ENCODE data around the gene PIWIL4.

PIWIL4 gene

DNA sequence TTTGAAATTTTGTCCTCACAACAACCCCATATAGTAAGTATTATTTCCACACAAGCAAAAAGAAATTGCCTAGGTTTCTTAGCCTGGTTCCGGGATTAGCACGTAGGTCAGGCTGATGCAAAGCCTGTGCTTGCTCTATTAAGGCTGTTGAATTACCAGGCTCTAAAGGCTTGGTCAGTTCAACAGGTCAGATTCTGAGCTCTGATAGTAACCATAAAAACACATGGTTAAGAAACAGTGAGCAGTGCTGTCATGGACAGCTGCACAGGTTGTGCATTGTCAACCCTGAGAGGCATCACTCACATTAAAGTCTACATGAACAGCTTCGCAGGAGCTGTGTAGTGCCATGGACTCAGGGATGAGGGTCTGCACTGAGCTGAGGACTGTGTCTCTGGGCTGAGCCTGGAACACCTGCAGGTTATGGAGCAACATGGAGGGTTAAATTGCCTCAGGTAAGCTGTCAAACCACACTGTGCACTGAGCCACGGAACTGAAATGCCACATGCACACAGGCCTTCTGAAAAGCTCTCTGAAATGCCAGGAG lies 98.0 kb downstream of the PIWIL4 start:
- POLR2A ChIA-PET = no interaction called here
- CTCF ChIA-PET = interaction anchor here (0.5 kb wide), 1 partner anchor 78 kb away, joined by 6 read pairs; no protein-coding TSS in a partner anchor
- TF ChIP-seq CTBP1 (IDR thresholded peaks at IDR 0.05; ENCODE audit: borderline replicate concordance) = no peak
- TF ChIP-seq ELF4 (IDR thresholded peaks at IDR 0.05) = no peak
- TF ChIP-seq NFRKB (IDR thresholded peaks at IDR 0.05) = no peak
- no peak for TF ChIP-seq ZNF384 (IDR thresholded peaks at IDR 0.05)
- no peak for TF ChIP-seq FOXA1 (IDR thresholded peaks at IDR 0.05)
- TF ChIP-seq L3MBTL2 (conservative IDR thresholded peaks at IDR 0.05) = no peak
- TF ChIP-seq SP1 (IDR thresholded peaks at IDR 0.05) = no peak
- TF ChIP-seq SUZ12 (IDR thresholded peaks at IDR 0.05) = no peak
- TF ChIP-seq FOXM1 (IDR thresholded peaks at IDR 0.05; ENCODE audit: borderline replicate concordance) = no peak
- TF ChIP-seq BHLHE40 (IDR thresholded peaks at IDR 0.05; ENCODE audit: borderline replicate concordance) = no peak
- TF ChIP-seq ARNT (IDR thresholded peaks at IDR 0.05) = no peak
- TF ChIP-seq, protein P1, sequence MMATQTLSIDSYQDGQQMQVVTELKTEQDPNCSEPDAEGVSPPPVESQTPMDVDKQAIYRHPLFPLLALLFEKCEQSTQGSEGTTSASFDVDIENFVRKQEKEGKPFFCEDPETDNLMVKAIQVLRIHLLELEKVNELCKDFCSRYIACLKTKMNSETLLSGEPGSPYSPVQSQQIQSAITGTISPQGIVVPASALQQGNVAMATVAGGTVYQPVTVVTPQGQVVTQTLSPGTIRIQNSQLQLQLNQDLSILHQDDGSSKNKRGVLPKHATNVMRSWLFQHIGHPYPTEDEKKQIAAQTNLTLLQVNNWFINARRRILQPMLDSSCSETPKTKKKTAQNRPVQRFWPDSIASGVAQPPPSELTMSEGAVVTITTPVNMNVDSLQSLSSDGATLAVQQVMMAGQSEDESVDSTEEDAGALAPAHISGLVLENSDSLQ (IDR thresholded peaks at IDR 0.05) = no peak
- TF ChIP-seq FOXK2 (IDR thresholded peaks at IDR 0.05) = no peak
- no peak for DNase-seq (ENCODE audit: extremely low spot score)

DNA sequence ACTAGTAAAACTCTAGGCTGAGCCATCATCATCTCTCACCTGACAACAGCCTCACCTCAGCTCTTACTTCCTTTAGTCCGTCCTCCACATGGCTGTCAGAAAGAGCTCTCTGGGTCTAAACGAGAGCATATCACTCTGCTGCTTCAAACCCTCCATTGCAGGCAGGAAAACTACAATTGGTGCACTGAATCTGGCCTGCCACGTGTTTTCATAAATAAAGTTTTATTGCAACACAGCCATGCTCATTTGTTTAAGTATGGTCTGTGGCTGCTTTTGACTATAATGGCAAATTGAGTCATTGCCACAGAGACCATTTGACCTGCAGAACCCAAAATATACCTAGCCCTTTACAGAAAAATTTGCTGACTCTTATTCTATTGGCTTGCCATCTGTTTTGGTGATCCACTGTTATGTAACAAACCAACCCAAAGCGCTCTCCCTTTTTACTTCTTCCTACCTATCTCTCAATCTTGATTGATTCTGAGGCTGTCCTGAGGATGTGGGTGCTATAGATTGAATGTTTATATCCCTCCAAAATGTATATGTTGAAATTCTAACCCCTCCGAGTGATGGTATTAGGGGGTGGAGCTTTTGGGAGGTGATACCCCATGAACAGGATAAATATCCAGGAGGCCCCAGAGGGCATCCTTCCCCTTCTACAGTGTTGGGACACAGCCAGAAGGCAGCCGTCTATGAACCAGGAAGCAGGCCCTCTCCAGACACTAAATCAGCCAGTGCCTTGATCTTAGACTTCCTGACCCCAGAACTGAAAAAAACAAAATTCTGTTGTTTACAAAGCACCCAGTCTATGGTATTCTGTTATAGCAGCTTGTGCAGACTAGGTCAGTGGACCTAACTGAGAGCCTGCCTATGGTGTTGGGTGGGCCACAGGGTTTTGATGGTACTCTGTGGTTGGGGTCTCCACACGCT lies 99.9 kb downstream of the PIWIL4 start:
- TF ChIP-seq FOXK2 (IDR thresholded peaks at IDR 0.05) = no peak
- TF ChIP-seq FOXA1 (IDR thresholded peaks at IDR 0.05) = no peak
- TF ChIP-seq ARNT (IDR thresholded peaks at IDR 0.05) = no peak
- TF ChIP-seq FOXM1 (IDR thresholded peaks at IDR 0.05; ENCODE audit: borderline replicate concordance) = no peak
- no peak for TF ChIP-seq NFRKB (IDR thresholded peaks at IDR 0.05)
- no peak for TF ChIP-seq ZNF384 (IDR thresholded peaks at IDR 0.05)
- no peak for TF ChIP-seq L3MBTL2 (conservative IDR thresholded peaks at IDR 0.05)
- TF ChIP-seq SP1 (IDR thresholded peaks at IDR 0.05) = no peak
- no peak for TF ChIP-seq LEF1 (IDR thresholded peaks at IDR 0.05; ENCODE audit: borderline replicate concordance)
- no peak for TF ChIP-seq SUZ12 (IDR thresholded peaks at IDR 0.05)
- TF ChIP-seq BHLHE40 (IDR thresholded peaks at IDR 0.05; ENCODE audit: borderline replicate concordance) = no peak
- no peak for TF ChIP-seq ELF4 (IDR thresholded peaks at IDR 0.05)
- no peak for TF ChIP-seq CTBP1 (IDR thresholded peaks at IDR 0.05; ENCODE audit: borderline replicate concordance)
- TF ChIP-seq, protein P1 (IDR thresholded peaks at IDR 0.05) = no peak
- ChIA-PET CTCF (no interaction called here), POLR2A (no interaction called here)
- no peak for DNase-seq (ENCODE audit: extremely low spot score)

DNA sequence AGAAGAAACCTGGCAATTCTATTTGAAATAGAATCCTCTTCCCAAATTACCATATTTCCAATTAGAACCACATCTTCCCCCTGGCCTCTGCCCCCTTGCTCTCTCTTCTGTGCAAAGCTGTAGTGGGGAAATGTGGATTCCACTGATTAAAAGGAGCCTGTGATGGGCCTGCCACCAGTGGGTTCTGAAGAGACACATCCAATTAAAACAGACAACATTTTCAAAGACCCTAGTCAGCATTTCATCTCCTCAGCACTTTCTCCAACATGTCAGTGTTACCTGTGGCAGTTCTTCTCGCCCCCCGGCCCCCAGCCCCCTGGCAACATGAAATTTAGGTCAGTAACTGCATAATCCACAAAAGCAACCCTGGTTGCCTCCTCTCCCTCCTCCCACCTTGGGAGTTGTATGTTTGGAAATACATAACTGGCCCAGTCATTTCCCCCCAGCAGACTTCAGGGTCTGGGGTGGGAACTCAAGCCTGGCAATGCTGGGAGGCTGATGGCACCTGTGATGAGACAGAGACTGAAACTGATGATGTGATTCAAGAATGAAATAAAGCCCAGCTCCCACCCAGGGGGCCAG lies 101.1 kb downstream of the PIWIL4 start:
- no peak for TF ChIP-seq SP1 (IDR thresholded peaks at IDR 0.05)
- no peak for DNase-seq (ENCODE audit: extremely low spot score)
- ChIA-PET CTCF (no interaction called here), POLR2A (no interaction called here)

DNA sequence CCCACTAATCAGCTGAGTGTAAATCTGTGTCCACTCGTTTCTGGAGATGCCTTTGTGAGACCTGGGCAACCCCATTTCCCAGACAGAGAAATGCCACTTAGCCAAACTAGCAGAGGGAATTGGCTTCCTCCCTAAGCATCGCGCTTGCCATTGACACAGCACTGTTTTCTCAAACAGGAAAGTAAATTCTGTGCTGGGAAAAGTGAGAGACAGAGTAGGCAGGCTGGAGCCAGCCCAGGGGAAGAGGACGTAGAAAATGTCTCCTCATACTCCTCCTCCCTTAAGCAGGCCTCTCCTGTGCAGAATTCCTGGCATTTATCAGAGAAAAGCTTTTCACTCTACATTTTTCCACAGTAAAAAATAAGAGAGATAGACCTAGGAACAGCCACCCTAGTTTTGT lies 101.9 kb downstream of the PIWIL4 start:
- CTCF ChIA-PET = no interaction called here
- DNase-seq (ENCODE audit: extremely low spot score) = no peak
- no peak for TF ChIP-seq BHLHE40 (IDR thresholded peaks at IDR 0.05; ENCODE audit: borderline replicate concordance)
- TF ChIP-seq FOXM1 (IDR thresholded peaks at IDR 0.05; ENCODE audit: borderline replicate concordance) = no peak
- no peak for TF ChIP-seq TARDBP (IDR thresholded peaks at IDR 0.05)
- no peak for TF ChIP-seq SP1 (IDR thresholded peaks at IDR 0.05)
- TF ChIP-seq CTBP1 (IDR thresholded peaks at IDR 0.05; ENCODE audit: borderline replicate concordance) = no peak
- TF ChIP-seq FOXK2 (IDR thresholded peaks at IDR 0.05) = no peak
- TF ChIP-seq ELF4 (IDR thresholded peaks at IDR 0.05) = no peak
- TF ChIP-seq HDGF (IDR thresholded peaks at IDR 0.05; ENCODE audit: borderline replicate concordance) = no peak
- no peak for TF ChIP-seq L3MBTL2 (conservative IDR thresholded peaks at IDR 0.05)
- no peak for TF ChIP-seq LEF1 (IDR thresholded peaks at IDR 0.05; ENCODE audit: borderline replicate concordance)
- TF ChIP-seq, protein P1 (IDR thresholded peaks at IDR 0.05) = no peak
- no peak for TF ChIP-seq NFRKB (IDR thresholded peaks at IDR 0.05)
- no peak for TF ChIP-seq ARNT (IDR thresholded peaks at IDR 0.05)
- TF ChIP-seq FOXA1 (IDR thresholded peaks at IDR 0.05) = no peak
- no peak for TF ChIP-seq ZNF384 (IDR thresholded peaks at IDR 0.05)
- TF ChIP-seq SUZ12 (IDR thresholded peaks at IDR 0.05) = no peak
- POLR2A ChIA-PET = no interaction called here

Data from HEK293T (cell line).